Heart left ventricle (tissue), 16 donors: ENCODE results near the gene CD80. TPM values are rescaled to one million over a fixed set of nuclear protein-coding genes. Genes with fewer than 3 reads are reported as not detected.
"Not testable (repeated sequence)": the region's sequence is repeated elsewhere in the genome, so short reads cannot be mapped to it uniquely, and the experiment has no call there.

ENCODE experiments used
- ATAC-seq, 4 donors: fragments of 200-7000 bp; cut with Tn5 transposase; one replicate each; pipeline ENCODE4 v1.9.1; 2020 to 2022; ENCODE audit warnings: moderate library complexity in 4 of 4, mild to moderate bottlenecking in 3 of 4, moderate number of reproducible peaks in 1 of 4
- DNase-seq, 5 donors: peaks; one replicate each; pipeline ENCODE4 v3.0.0-alpha.2; 2020
- H3K27ac ChIP-seq, 12 donors: fragments of 200-600 bp; sonication (generic) in 4 of 12; one replicate each; pipeline versions ENCODE4 v1.5.0 to v1.8.0; 2016 to 2022; ENCODE audit warnings: mild to moderate bottlenecking in 2 of 12
- H3K27me3 ChIP-seq, 9 donors: fragments of 200-600 bp; sonication (generic) in 2 of 9; one replicate each; pipeline versions ENCODE4 v1.5.1 to v1.8.0; 2016 to 2022; ENCODE audit warnings: mild to moderate bottlenecking in 3 of 9
- H3K36me3 ChIP-seq, 9 donors: fragments of 200-600 bp; sonication (generic) in 2 of 9; one replicate each; pipeline versions ENCODE4 v1.5.0 to v1.8.0; 2018 to 2022; ENCODE audit warnings: mild to moderate bottlenecking in 2 of 9
- H3K4me1 ChIP-seq, 12 donors: fragments of 200-600 bp; sonication (generic) in 4 of 12; one replicate each; pipeline versions ENCODE4 v1.5.0 to v1.8.0; 2016 to 2022; ENCODE audit warnings: mild to moderate bottlenecking in 3 of 12
- H3K4me3 ChIP-seq, 12 donors: fragments of 200-600 bp; sonication (generic) in 4 of 12; one replicate each; pipeline versions ENCODE4 v1.5.0 to v1.8.0; 2017 to 2022; ENCODE audit warnings: mild to moderate bottlenecking in 9 of 12, moderate library complexity in 4 of 12
- H3K9me3 ChIP-seq, 12 donors: fragments of 200-600 bp; sonication (generic) in 4 of 12; one replicate each; pipeline versions ENCODE4 v1.5.0 to v1.8.0; 2016 to 2022; ENCODE audit warnings: mild to moderate bottlenecking in 1 of 12
- POLR2A ChIP-seq, 2 donors: fragments of 450-650 bp; IDR thresholded peaks; one replicate each; pipeline ENCODE4 v1.6.1; 2017; ENCODE audit warnings: antibody characterized with exemption in 2 of 2, mild to moderate bottlenecking in 2 of 2, moderate library complexity in 2 of 2
- WGBS, 4 donors: extraction: QIAGEN DNeasy Blood & Tissue Kit in 2 of 4; methylation state at CpG; one replicate each; pipeline versions ENCODE4 v1.1.5 to v1.1.7; 2013 to 2018; 5-methylcytosine and 5-hydroxymethylcytosine counted together
- intact Hi-C, 10 donors: fragments of 100-400 bp; cut with DNase I; formaldehyde crosslinking; loops; one replicate each; pipeline versions ENCODE4 v1.11.1 to v1.14.2; 2022
- polyA plus RNA-seq, 2 donors: library from polyadenylated mRNA; stranded (reverse); fragments of 200-250 nt; gene quantifications; one replicate each; pipeline ENCODE4 v1.2.3, GENCODE V29; 2013
- total RNA-seq, 9 donors: library from RNA; depleted of rRNA in 2 of 9; stranded (reverse); fragments of >200 nt in 2 of 9; fragmentation: NEBNext Ultra II Directional in 3 of 9; extraction: Animal tissue kit (Norgen Biotek cat#: 25700) in 3 of 9; gene quantifications; one replicate each; pipeline versions ENCODE4 v1.1.0 to v1.2.4, GENCODE V29; 2016 to 2023
- TF ChIP-seq, protein P1 (sequence below), 12 donors: fragments of 200-600 bp; sonication (generic) in 4 of 12; IDR thresholded peaks; one replicate each; pipeline versions ENCODE4 v1.5.0 to v1.8.0; 2018 to 2022; ENCODE audit warnings: antibody characterized with exemption in 12 of 12, mild to moderate bottlenecking in 5 of 12
- donor health status: ischemic (EF 13 %, LVEDD 7.1; RV severe dilation, severe dysfunction).
- donor health status: healthy with polysubstance abuse.
- donor health status: DM: no; HTN: yes; CAD: no.
- donor health status: DM: no; HTN: no; CAD: no.
- donor health status: ischemic (EF 25% LVEDD 6.9; RV normal size, moderate dysfunction).
- donor health status: ischemic (EF 25% LVEDD 5.7; RV mildly dilated, moderate dysfunction).
- donor health status: healthy.
- donor health status: DM: yes; HTN: yes; CAD: no.
- donor health status: ischemic (EF 35%, LVEDD 5.7; RV mildly dilated, moderate dysfunction).
- donor health status: nonischemic (EF 11% LVEDD 7.7; RV severe dilation, severe dysfunction).
- donor health status: DM: yes; HTN: yes; CAD: no.
- donor health status: PGD.
- donor health status: ischemic (EF 29% LVEDD 5.4; RV normal size, mild dysfunction).
- donor health status: nonischemic (EF 23%, LVEDD 6.1; RV moderate dilation, normal function).

The CD80 gene
- total and polyA plus RNA-seq, 11 donors, result 0.12 to 4.4 (median 0.37) TPM; not detected in 3

DNA sequence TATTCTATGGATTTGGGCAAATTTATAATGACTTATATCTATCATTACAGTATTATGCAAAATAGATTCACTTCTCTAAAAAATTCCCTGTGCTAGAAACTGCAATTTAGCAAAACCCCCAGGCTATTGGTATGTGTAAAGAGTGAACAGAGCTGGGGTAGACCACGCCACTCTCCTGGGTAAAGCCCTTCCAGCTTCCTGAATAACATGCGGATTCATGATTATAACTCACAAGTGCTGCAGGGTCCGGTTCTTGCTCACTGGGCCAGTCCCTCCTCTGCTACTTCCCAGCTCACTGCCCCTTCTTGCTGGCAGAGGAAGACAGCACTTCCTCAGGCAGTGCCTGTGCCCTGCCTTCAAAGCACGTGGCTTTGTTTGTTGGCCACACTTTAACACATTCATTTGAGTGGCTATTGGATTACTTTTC is 4.1 kb downstream of the CD80 start:
- DNase-seq, result peak in 3 of 5 donors; percentile 24 to 34 (median 30)
- no peaks in the 10 kb centered on the region for H3K36me3 ChIP-seq
- 65 to 74% (median 73%) methylated on average over 4 of the region's 4 CpGs for WGBS, 4 donors
- no peaks in the 10 kb centered on the region for H3K27me3 ChIP-seq
- peak overlapping the region in 1 of 12 donors; percentile 55 for H3K27ac ChIP-seq
- no peak overlapping the region for H3K4me3 ChIP-seq
- ATAC-seq, result peak in 3 of 4 donors; percentile 36 to 54 (median 43)
- peaks cover 0 to 35% (median 0%) of the 10 kb centered on the region in 12 donors for H3K4me1 ChIP-seq
- intact Hi-C loops, result no loop called here
- no peak for TF ChIP-seq POLR2A (IDR thresholded peaks at IDR 0.05)
- TF ChIP-seq, protein P1, sequence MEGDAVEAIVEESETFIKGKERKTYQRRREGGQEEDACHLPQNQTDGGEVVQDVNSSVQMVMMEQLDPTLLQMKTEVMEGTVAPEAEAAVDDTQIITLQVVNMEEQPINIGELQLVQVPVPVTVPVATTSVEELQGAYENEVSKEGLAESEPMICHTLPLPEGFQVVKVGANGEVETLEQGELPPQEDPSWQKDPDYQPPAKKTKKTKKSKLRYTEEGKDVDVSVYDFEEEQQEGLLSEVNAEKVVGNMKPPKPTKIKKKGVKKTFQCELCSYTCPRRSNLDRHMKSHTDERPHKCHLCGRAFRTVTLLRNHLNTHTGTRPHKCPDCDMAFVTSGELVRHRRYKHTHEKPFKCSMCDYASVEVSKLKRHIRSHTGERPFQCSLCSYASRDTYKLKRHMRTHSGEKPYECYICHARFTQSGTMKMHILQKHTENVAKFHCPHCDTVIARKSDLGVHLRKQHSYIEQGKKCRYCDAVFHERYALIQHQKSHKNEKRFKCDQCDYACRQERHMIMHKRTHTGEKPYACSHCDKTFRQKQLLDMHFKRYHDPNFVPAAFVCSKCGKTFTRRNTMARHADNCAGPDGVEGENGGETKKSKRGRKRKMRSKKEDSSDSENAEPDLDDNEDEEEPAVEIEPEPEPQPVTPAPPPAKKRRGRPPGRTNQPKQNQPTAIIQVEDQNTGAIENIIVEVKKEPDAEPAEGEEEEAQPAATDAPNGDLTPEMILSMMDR (IDR thresholded peaks at IDR 0.05), result no peak
- no peaks in the 10 kb centered on the region for H3K9me3 ChIP-seq

DNA sequence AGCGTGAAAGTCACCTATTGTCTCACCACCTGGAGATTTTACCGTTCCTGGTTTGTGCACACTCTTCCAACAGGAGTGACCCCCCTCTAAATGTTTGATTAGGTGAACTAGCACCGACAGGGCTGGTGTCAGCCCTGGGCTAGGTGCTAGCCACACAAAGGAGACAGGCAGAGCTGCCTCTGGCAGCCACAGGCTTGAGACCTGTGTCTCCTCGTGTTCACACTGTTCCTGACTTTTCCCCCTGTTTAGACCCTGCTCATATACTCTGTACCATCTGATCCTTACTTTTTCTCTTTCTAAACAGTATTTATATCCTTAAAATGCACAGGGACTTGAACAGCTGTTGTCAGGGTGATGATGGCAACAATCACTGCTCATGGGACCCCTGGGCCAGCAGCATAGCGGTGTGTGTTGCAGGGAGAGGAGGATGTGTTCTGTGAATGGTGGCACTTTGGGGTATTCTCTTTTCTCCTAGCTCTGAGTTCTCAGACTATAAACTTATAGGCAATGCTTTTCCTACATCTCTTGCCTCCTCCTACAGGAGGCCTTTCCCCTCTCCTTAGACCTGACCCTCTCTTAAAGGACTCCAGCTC is 5.5 kb downstream of the CD80 start:
- no peaks in the 10 kb centered on the region for H3K27me3 ChIP-seq
- TF ChIP-seq, protein P1 (IDR thresholded peaks at IDR 0.05), result no peak
- TF ChIP-seq POLR2A (IDR thresholded peaks at IDR 0.05), result no peak
- intact Hi-C loops, result no loop called here
- ATAC-seq, result no peak
- no peaks in the 10 kb centered on the region for H3K9me3 ChIP-seq
- no peaks in the 10 kb centered on the region for H3K36me3 ChIP-seq
- peaks cover 0 to 27% (median 0%) of the 10 kb centered on the region in 12 donors for H3K4me1 ChIP-seq
- no peak overlapping the region for H3K4me3 ChIP-seq
- 64 to 76% (median 70%) methylated on average over 5 of the region's 5 CpGs for WGBS, 4 donors
- DNase-seq, result no peak
- no peak overlapping the region for H3K27ac ChIP-seq

DNA sequence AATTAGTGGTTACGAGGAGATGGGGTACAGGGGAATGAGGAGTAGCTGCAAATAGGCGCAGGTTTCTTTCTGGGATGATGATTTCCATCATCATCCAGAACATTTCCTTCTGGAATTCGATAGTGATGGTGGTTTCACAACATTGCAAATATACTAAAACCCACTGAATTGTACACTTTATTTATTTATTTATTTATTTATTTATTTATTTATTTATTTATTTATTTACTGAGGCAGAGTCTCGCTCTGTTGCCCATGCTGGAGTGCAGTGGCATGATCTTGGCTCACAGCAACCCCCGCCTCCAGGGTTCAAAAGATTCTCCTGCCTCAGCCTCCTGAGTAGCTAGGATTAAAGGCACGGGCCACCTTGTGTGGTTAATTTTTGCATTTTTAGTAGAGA is 6.5 kb downstream of the CD80 start:
- H3K9me3 ChIP-seq, DNase-seq, H3K27ac ChIP-seq, intact Hi-C loops, H3K27me3 ChIP-seq, H3K4me3 ChIP-seq, H3K36me3 ChIP-seq, ATAC-seq: not testable (repeated sequence)
- peaks cover 0 to 25% (median 0%) of the 10 kb centered on the region in 12 donors for H3K4me1 ChIP-seq
- 92 to 97% (median 95%) methylated on average over 6 of the region's 6 CpGs for WGBS, 4 donors

DNA sequence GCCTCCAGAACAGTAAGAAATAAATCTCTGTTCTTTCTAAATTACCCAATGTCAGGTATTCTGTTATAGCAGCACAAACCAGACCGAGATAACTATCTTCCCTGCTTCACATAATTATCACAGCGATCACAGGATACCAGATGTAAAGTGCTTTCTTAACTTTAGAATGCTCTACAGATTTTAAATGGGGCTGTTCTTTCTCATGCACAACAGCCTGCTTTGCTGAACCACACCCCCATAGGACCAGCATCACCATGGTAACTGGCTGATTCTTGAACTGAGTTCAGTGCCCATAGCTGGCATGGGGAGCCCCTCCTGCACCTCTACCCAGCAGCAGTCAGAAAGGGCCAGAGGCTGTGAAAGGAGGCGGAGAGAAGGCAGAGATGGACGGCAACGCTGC is 7.8 kb downstream of the CD80 start:
- intact Hi-C loops, result no loop called here
- H3K4me1 ChIP-seq, result peaks cover 0 to 22% (median 0%) of the 10 kb centered on the region in 12 donors
- 91 to 96% (median 93%) methylated on average over 5 of the region's 5 CpGs for WGBS, 4 donors
- DNase-seq, result no peak
- H3K36me3 ChIP-seq, result no peaks in the 10 kb centered on the region
- no peak overlapping the region for H3K4me3 ChIP-seq
- no peak overlapping the region for H3K27ac ChIP-seq
- no peaks in the 10 kb centered on the region for H3K27me3 ChIP-seq
- no peaks in the 10 kb centered on the region for H3K9me3 ChIP-seq
- ATAC-seq, result no peak
- TF ChIP-seq POLR2A (IDR thresholded peaks at IDR 0.05), result no peak
- TF ChIP-seq, protein P1 (IDR thresholded peaks at IDR 0.05), result no peak
